OCI-LY3 (cell line): ENCODE results near the gene HDAC7.
A peak's percentile ranks its signal among the peaks of the same experiment; 100 is the strongest.

ENCODE experiments used
- H2AFZ ChIP-seq: fragments of 200-600, 300-600 bp; shearing (Covaris generic); 2 replicates; pipeline ENCODE4 v1.6.0; 2014; ENCODE audit warnings: antibody characterized with exemption, low read depth, low read length
- H3K27ac ChIP-seq: fragments of 200-600, 300-600 bp; sonication (generic); 2 replicates; pipeline ENCODE4 v1.5.1; 2014; ENCODE audit warnings: mild to moderate bottlenecking, low read length, moderate library complexity, mixed read lengths
- H3K27me3 ChIP-seq: fragments of 200-600, 300-600 bp; sonication (generic); 2 replicates; pipeline ENCODE4 v1.6.1; 2014; ENCODE audit warnings: low read depth, low read length, mixed read lengths
- H3K36me3 ChIP-seq: fragments of 200-600, 300-600 bp; sonication (generic); replicated peaks from 2 replicates; pipeline ENCODE3; 2014; ENCODE audit warnings: low read depth, low read length, mixed read lengths
- H3K4me1 ChIP-seq: fragments of 300-600, 200-600 bp; sonication (generic); 2 replicates; pipeline ENCODE4 v1.6.1; 2014; ENCODE audit warnings: low read length, mixed read lengths
- H3K4me2 ChIP-seq: fragments of 200-600, 300-600 bp; sonication (generic); 2 replicates; pipeline ENCODE4 v1.6.1; 2014; ENCODE audit warnings: low read length, mixed read lengths
- H3K4me3 ChIP-seq: fragments of 300-600, 200-600 bp; sonication (generic); 2 replicates; pipeline ENCODE4 v1.5.1; 2014; ENCODE audit warnings: antibody characterized with exemption, mild to moderate bottlenecking, low read length, moderate library complexity
- H3K79me2 ChIP-seq: fragments of 300-600, 200-600 bp; shearing (Covaris generic); 2 replicates; pipeline ENCODE4 v1.6.1; 2014; ENCODE audit warnings: mild to moderate bottlenecking, low read length, mixed read lengths
- H3K9ac ChIP-seq: fragments of 300-600, 200-600 bp; shearing (Covaris generic); 2 replicates; pipeline ENCODE4 v1.6.0; 2014; ENCODE audit warnings: mild to moderate bottlenecking, low read length, moderate library complexity
- H3K9me3 ChIP-seq: fragments of 200-600, 300-600 bp; shearing (Covaris generic); 2 replicates; pipeline ENCODE4 v1.6.1; 2014; ENCODE audit warnings: low read length, mixed read lengths; ENCODE audit not compliant: insufficient read depth
- H4K20me1 ChIP-seq: fragments of 200-600, 300-600 bp; sonication (generic); 2 replicates; pipeline ENCODE4 v1.6.1; 2016; ENCODE audit warnings: low read length, mixed read lengths; ENCODE audit not compliant: insufficient read depth
- EZH2phosphoT487 ChIP-seq: fragments of 200-600 bp; shearing (Covaris generic); IDR thresholded peaks from 2 replicates; pipeline ENCODE4 v1.6.1; 2018; ENCODE audit warnings: antibody characterized with exemption, mixed run types, low read depth
- TF ChIP-seq, protein P1 (sequence below): fragments of 200-600, 300-600 bp; sonication (generic); IDR thresholded peaks from 2 replicates; pipeline ENCODE4 v1.5.1; 2014; ENCODE audit warnings: antibody characterized with exemption, low read length, low read depth

Gene HDAC7

DNA sequence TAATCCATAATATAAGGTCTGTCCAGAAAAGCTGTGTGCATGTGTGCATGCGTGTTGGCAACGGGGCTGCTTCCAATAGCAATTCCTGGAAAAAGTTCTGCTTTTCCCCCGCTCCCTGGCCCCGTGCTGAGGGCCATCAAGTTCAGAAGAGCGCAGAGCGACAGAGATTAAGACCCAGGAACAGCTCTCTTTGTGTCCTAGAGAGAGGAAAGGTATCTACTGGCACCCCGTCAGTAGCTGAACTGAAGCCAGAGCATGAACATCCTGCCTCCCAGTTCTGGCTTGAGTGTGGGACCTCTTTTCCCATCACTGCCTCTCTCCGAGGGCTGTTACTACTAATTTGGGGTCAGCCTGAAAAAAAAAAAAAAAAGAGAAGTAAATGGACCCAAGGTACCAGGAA is 15.5 kb downstream of the HDAC7 start:
- no peak overlapping the region for H3K27ac ChIP-seq
- H4K20me1 ChIP-seq: no peaks in the 10 kb centered on the region
- H3K4me3 ChIP-seq: no peak overlapping the region
- no peaks in the 10 kb centered on the region for H3K9me3 ChIP-seq
- TF ChIP-seq, protein P1, sequence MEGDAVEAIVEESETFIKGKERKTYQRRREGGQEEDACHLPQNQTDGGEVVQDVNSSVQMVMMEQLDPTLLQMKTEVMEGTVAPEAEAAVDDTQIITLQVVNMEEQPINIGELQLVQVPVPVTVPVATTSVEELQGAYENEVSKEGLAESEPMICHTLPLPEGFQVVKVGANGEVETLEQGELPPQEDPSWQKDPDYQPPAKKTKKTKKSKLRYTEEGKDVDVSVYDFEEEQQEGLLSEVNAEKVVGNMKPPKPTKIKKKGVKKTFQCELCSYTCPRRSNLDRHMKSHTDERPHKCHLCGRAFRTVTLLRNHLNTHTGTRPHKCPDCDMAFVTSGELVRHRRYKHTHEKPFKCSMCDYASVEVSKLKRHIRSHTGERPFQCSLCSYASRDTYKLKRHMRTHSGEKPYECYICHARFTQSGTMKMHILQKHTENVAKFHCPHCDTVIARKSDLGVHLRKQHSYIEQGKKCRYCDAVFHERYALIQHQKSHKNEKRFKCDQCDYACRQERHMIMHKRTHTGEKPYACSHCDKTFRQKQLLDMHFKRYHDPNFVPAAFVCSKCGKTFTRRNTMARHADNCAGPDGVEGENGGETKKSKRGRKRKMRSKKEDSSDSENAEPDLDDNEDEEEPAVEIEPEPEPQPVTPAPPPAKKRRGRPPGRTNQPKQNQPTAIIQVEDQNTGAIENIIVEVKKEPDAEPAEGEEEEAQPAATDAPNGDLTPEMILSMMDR: no peak
- no peak for TF ChIP-seq EZH2phosphoT487
- H3K27me3 ChIP-seq: no peaks in the 10 kb centered on the region
- H3K36me3 ChIP-seq: peaks cover 14% of the 10 kb centered on the region
- no peak overlapping the region for H3K4me2 ChIP-seq
- no peak overlapping the region for H2AFZ ChIP-seq
- H3K4me1 ChIP-seq: peaks cover 61% of the 10 kb centered on the region
- H3K79me2 ChIP-seq: peaks cover 63% of the 10 kb centered on the region
- H3K9ac ChIP-seq: no peak overlapping the region

DNA sequence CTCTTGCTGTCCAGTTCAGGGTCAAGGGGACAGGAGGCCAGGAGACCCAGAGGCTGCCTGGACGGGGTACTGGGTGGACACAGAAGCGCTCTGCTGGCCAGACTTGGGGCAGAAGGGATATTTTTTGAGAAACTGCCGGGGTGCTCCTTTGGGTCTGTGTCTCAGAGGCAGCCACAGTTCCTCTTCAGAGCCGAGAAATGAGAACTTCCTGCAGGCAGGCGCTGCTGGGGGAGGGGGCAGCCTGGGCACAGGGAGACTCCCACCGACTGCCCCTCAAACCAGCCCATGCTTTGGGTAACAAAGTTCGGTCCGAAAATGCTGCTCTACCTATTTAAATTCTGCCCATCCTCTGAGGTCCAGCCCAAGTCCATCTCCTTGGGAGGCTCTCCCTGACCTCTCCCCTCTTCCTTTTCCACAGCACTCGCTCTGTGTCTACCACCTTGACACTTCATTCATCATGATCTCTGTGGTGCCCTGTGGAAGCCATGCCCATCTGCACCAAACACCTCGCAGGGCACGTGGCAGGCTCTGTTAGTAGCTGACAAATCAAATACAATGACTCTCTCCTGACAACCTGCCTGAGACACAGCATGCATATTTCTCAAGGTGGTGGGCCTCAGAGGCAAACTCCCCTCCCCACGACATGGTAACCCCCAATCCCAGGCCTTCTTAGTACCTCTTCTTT is 16.4 kb downstream of the HDAC7 start:
- peak overlapping the region; percentile 84 for H3K4me2 ChIP-seq
- no peaks in the 10 kb centered on the region for H3K9me3 ChIP-seq
- TF ChIP-seq, protein P1: no peak
- no peak for TF ChIP-seq EZH2phosphoT487
- peak overlapping the region; percentile 26 for H3K4me3 ChIP-seq
- H3K27me3 ChIP-seq: no peaks in the 10 kb centered on the region
- H3K4me1 ChIP-seq: peaks cover 52% of the 10 kb centered on the region
- peak overlapping the region; percentile 69 for H3K9ac ChIP-seq
- peaks cover 14% of the 10 kb centered on the region for H3K36me3 ChIP-seq
- peaks cover 55% of the 10 kb centered on the region for H3K79me2 ChIP-seq
- H2AFZ ChIP-seq: no peak overlapping the region
- H3K27ac ChIP-seq: peak overlapping the region; percentile 51
- no peaks in the 10 kb centered on the region for H4K20me1 ChIP-seq

DNA sequence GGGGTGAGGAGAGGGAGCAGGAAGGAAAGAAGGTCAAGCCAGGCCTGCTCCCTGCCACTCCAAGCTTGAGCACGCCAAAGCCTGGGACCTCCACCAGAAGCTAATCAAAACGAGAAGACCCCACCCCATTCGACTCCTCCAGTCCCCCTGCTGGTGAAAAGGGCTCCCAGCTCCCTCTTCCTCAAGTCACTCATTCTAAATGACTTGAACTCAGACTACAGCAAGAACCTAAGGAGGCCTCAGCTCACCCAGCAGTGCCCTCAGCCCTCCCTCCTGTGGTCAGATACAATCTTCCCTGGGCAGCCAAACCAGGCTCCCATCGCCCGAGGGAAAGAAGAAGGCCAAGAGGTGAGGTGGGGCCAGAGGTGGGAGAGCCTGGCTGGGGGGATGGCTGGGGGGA is 17.4 kb downstream of the HDAC7 start:
- Histone ChIP-seq H3K79me2 (peaks cover 45% of the 10 kb centered on the region), H3K4me1 (peaks cover 47% of the 10 kb centered on the region), H2AFZ (no peak overlapping the region), H3K36me3 (peaks cover 17% of the 10 kb centered on the region), H3K27me3 (no peaks in the 10 kb centered on the region), H3K4me3 (no peak overlapping the region), H3K4me2 (peak overlapping the region; percentile 84; the same call in 1 of the 2 replicates), H3K27ac (no peak overlapping the region), H4K20me1 (no peaks in the 10 kb centered on the region), H3K9me3 (no peaks in the 10 kb centered on the region), H3K9ac (peak overlapping the region; percentile 69)
- TF ChIP-seq, protein P1: peak; percentile 41
- TF ChIP-seq EZH2phosphoT487: no peak

DNA sequence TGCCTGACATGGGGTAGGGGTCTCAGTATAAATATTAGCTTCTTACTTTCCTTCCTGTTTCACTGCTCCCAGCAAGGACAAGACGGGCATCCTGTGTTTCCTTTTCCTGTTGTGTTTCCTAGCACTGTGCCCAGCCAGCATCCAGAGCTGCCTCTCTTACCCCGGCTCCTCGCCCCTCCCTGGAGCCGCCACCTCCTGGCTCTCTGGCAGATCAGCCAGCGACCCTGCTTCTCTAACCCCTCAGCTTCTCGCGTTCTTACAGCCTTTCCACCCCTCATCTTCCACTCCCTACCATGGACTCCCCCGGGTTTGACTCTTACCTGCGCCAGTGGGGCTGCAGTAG is 17.8 kb downstream of the HDAC7 start:
- Histone ChIP-seq H3K36me3 (peaks cover 19% of the 10 kb centered on the region), H2AFZ (no peak overlapping the region), H3K9me3 (no peaks in the 10 kb centered on the region), H3K4me2 (no peak overlapping the region), H4K20me1 (no peaks in the 10 kb centered on the region), H3K27me3 (no peaks in the 10 kb centered on the region), H3K27ac (no peak overlapping the region), H3K79me2 (peaks cover 40% of the 10 kb centered on the region), H3K4me3 (no peak overlapping the region), H3K9ac (no peak overlapping the region), H3K4me1 (peaks cover 42% of the 10 kb centered on the region)
- TF ChIP-seq EZH2phosphoT487: no peak
